SJSA1 (cell line): ENCODE results near the gene TRIM9. TPM values are rescaled to one million over a fixed set of nuclear protein-coding genes. Genes with fewer than 3 reads are reported as not detected.

ENCODE experiments used
- DNase-seq, 2 experiments: peaks; one replicate each; pipeline ENCODE4 v3.0.0-alpha.2; 2015 to 2020; ENCODE audit warnings: low spot score in 2 of 2, low read depth in 1 of 2
- H3K27ac ChIP-seq: fragments of 250-450 bp; sonication (Bioruptor Pico); 2 replicates; pipeline ENCODE4 v1.5.1; 2020; ENCODE audit warnings: mild to moderate bottlenecking, moderate library complexity
- H3K27me3 ChIP-seq: fragments of 250-450 bp; sonication (Bioruptor Pico); replicated peaks from 2 replicates; pipeline ENCODE4 v1.5.1; 2020; ENCODE audit warnings: mild to moderate bottlenecking, moderate library complexity
- H3K36me3 ChIP-seq: fragments of 250-450 bp; sonication (Bioruptor Pico); 2 replicates; pipeline ENCODE4 v1.5.1; 2020; ENCODE audit warnings: mild to moderate bottlenecking
- H3K4me1 ChIP-seq: fragments of 250-450 bp; sonication (Bioruptor Pico); replicated peaks from 2 replicates; pipeline ENCODE4 v1.6.1; 2021; ENCODE audit warnings: mild to moderate bottlenecking
- H3K4me3 ChIP-seq: fragments of 250-450 bp; sonication (Bioruptor Pico); 2 replicates; pipeline ENCODE4 v1.5.1; 2020; ENCODE audit warnings: mild to moderate bottlenecking
- H3K9me3 ChIP-seq: fragments of 250-450 bp; sonication (Bioruptor Pico); replicated peaks from 2 replicates; pipeline ENCODE4 v1.5.1; 2020; ENCODE audit warnings: mild to moderate bottlenecking
- total RNA-seq: library from RNA; depleted of rRNA; stranded (reverse); fragments of >200 nt; shearing (Covaris generic); gene quantifications from 2 replicates; pipeline ENCODE4 v1.2.3, GENCODE V29; 2014

The TRIM9 gene
- total RNA-seq, 1 experiment from 2014 or later: not detected

- H3K36me3 ChIP-seq: no peaks in the 10 kb centered on the region
- no peak overlapping the region for H3K27ac ChIP-seq
- no peaks in the 10 kb centered on the region for H3K9me3 ChIP-seq
- H3K27me3 ChIP-seq: peaks cover 13% of the 10 kb centered on the region; the same call in 1 of the 2 replicates
- H3K4me3 ChIP-seq: no peak overlapping the region
- H3K4me1 ChIP-seq: no peaks in the 10 kb centered on the region
- no peak for DNase-seq
Measured at GRCh38 chr14:51084507-51084906, 10.4 kb downstream of the TRIM9 start.

- DNase-seq: no peak
- H3K9me3 ChIP-seq: no peaks in the 10 kb centered on the region
Measured at GRCh38 chr14:51082349-51082748, 12.6 kb downstream of the TRIM9 start.

GRCh38 chr14:51081712-51082111 lies 13.2 kb downstream of the TRIM9 start:
- DNase-seq: no peak
- peaks cover 3% of the 10 kb centered on the region; the same call in 1 of the 2 replicates for H3K27me3 ChIP-seq
- H3K4me1 ChIP-seq: no peaks in the 10 kb centered on the region
- H3K36me3 ChIP-seq: no peaks in the 10 kb centered on the region
- no peaks in the 10 kb centered on the region for H3K9me3 ChIP-seq
- no peak overlapping the region for H3K27ac ChIP-seq
- no peak overlapping the region for H3K4me3 ChIP-seq

More at GRCh38 chr14:51082349-51082748, 12.6 kb downstream of the TRIM9 start:
- Histone ChIP-seq H3K4me1 (no peaks in the 10 kb centered on the region), H3K27me3 (peaks cover 3% of the 10 kb centered on the region; the same call in 1 of the 2 replicates), H3K36me3 (no peaks in the 10 kb centered on the region), H3K4me3 (no peak overlapping the region), H3K27ac (no peak overlapping the region)

- no peaks in the 10 kb centered on the region for H3K36me3 ChIP-seq
- no peaks in the 10 kb centered on the region for H3K4me1 ChIP-seq
- no peak overlapping the region for H3K4me3 ChIP-seq
- H3K27ac ChIP-seq: no peak overlapping the region
- no peak for DNase-seq
- H3K27me3 ChIP-seq: peaks cover 3% of the 10 kb centered on the region; the same call in 1 of the 2 replicates
- no peaks in the 10 kb centered on the region for H3K9me3 ChIP-seq
Measured at GRCh38 chr14:51081209-51081608, 13.7 kb downstream of the TRIM9 start.

- no peaks in the 10 kb centered on the region for H3K9me3 ChIP-seq
- DNase-seq: no peak
- no peak overlapping the region for H3K4me3 ChIP-seq
Measured at GRCh38 chr14:51080645-51081044, 14.3 kb downstream of the TRIM9 start.

GRCh38 chr14:51079489-51079888 lies 15.4 kb downstream of the TRIM9 start:
- no peaks in the 10 kb centered on the region for H3K9me3 ChIP-seq
- H3K27ac ChIP-seq: no peak overlapping the region

More at GRCh38 chr14:51080645-51081044, 14.3 kb downstream of the TRIM9 start:
- no peaks in the 10 kb centered on the region for H3K4me1 ChIP-seq
- no peaks in the 10 kb centered on the region for H3K36me3 ChIP-seq
- H3K27ac ChIP-seq: no peak overlapping the region
- H3K27me3 ChIP-seq: peaks cover 3% of the 10 kb centered on the region; the same call in 1 of the 2 replicates

GRCh38 chr14:51079085-51079484 lies 15.8 kb downstream of the TRIM9 start:
- no peaks in the 10 kb centered on the region for H3K36me3 ChIP-seq
- H3K27me3 ChIP-seq: peaks cover 3% of the 10 kb centered on the region; the same call in 1 of the 2 replicates
- no peaks in the 10 kb centered on the region for H3K9me3 ChIP-seq
- no peak overlapping the region for H3K4me3 ChIP-seq
- H3K27ac ChIP-seq: no peak overlapping the region
- DNase-seq: no peak
- H3K4me1 ChIP-seq: no peaks in the 10 kb centered on the region

More at GRCh38 chr14:51079489-51079888, 15.4 kb downstream of the TRIM9 start:
- no peaks in the 10 kb centered on the region for H3K4me1 ChIP-seq
- peaks cover 3% of the 10 kb centered on the region; the same call in 1 of the 2 replicates for H3K27me3 ChIP-seq
- DNase-seq: no peak
- no peak overlapping the region for H3K4me3 ChIP-seq
- H3K36me3 ChIP-seq: no peaks in the 10 kb centered on the region

GRCh38 chr14:51074701-51075385 lies 20.1 kb downstream of the TRIM9 start:
- no peak overlapping the region for H3K4me3 ChIP-seq
- H3K36me3 ChIP-seq: no peaks in the 10 kb centered on the region
- H3K27ac ChIP-seq: no peak overlapping the region
- DNase-seq: no peak
- H3K27me3 ChIP-seq: no peaks in the 10 kb centered on the region
- H3K9me3 ChIP-seq: no peaks in the 10 kb centered on the region
- H3K4me1 ChIP-seq: no peaks in the 10 kb centered on the region

- Histone ChIP-seq H3K4me1 (no peaks in the 10 kb centered on the region), H3K27me3 (no peaks in the 10 kb centered on the region), H3K4me3 (no peak overlapping the region), H3K9me3 (no peaks in the 10 kb centered on the region), H3K36me3 (no peaks in the 10 kb centered on the region), H3K27ac (no peak overlapping the region)
- DNase-seq: no peak
Measured at GRCh38 chr14:51073731-51074130, 21.2 kb downstream of the TRIM9 start.

GRCh38 chr14:51072976-51073375 lies 21.9 kb downstream of the TRIM9 start:
- Histone ChIP-seq H3K9me3 (no peaks in the 10 kb centered on the region), H3K36me3 (no peaks in the 10 kb centered on the region), H3K27me3 (no peaks in the 10 kb centered on the region), H3K27ac (no peak overlapping the region), H3K4me3 (no peak overlapping the region), H3K4me1 (no peaks in the 10 kb centered on the region)
- DNase-seq: no peak

GRCh38 chr14:51071857-51072256 lies 23.0 kb downstream of the TRIM9 start:
- Histone ChIP-seq H3K27me3 (no peaks in the 10 kb centered on the region), H3K4me1 (no peaks in the 10 kb centered on the region), H3K27ac (no peak overlapping the region), H3K4me3 (no peak overlapping the region), H3K9me3 (no peaks in the 10 kb centered on the region), H3K36me3 (no peaks in the 10 kb centered on the region)
- no peak for DNase-seq

- Histone ChIP-seq H3K27ac (no peak overlapping the region), H3K36me3 (no peaks in the 10 kb centered on the region), H3K9me3 (no peaks in the 10 kb centered on the region), H3K27me3 (no peaks in the 10 kb centered on the region; the same call in 1 of the 2 replicates), H3K4me1 (no peaks in the 10 kb centered on the region), H3K4me3 (no peak overlapping the region)
- DNase-seq: no peak
Measured at GRCh38 chr14:51070726-51071125, 24.2 kb downstream of the TRIM9 start.

GRCh38 chr14:51069055-51069454 lies 25.9 kb downstream of the TRIM9 start:
- Histone ChIP-seq H3K27ac (no peak overlapping the region), H3K4me3 (no peak overlapping the region), H3K27me3 (no peaks in the 10 kb centered on the region; the same call in 1 of the 2 replicates), H3K4me1 (no peaks in the 10 kb centered on the region), H3K9me3 (no peaks in the 10 kb centered on the region), H3K36me3 (no peaks in the 10 kb centered on the region)
- no peak for DNase-seq

GRCh38 chr14:51068268-51068667 lies 26.6 kb downstream of the TRIM9 start:
- no peaks in the 10 kb centered on the region for H3K9me3 ChIP-seq
- no peaks in the 10 kb centered on the region; the same call in 1 of the 2 replicates for H3K27me3 ChIP-seq
- H3K4me3 ChIP-seq: no peak overlapping the region
- DNase-seq: no peak
- H3K4me1 ChIP-seq: no peaks in the 10 kb centered on the region
- no peak overlapping the region for H3K27ac ChIP-seq
- H3K36me3 ChIP-seq: no peaks in the 10 kb centered on the region
